ENCODE data around the gene SNRPA. TPM values are rescaled to one million over a fixed set of nuclear protein-coding genes. Genes with fewer than 3 reads are reported as not detected.
A peak's percentile ranks its signal among the peaks of the same experiment; 100 is the strongest.

Gene SNRPA
- total RNA-seq, 1 donor from 2014 or later: 112 TPM

- Histone ChIP-seq H3K9ac (no peak overlapping the region), H2AFZ (replicated peaks) (no peak overlapping the region), H3K36me3 (no peaks in the 10 kb centered on the region), H3K4me3 (no peak overlapping the region), H3K27me3 (no peaks in the 10 kb centered on the region), H4K20me1 (ENCODE audit: low read depth) (no peaks in the 10 kb centered on the region), H3K79me2 (ENCODE audit: low read depth) (peaks cover 23% of the 10 kb centered on the region), H3K27ac (no peak overlapping the region), H3K9me3 (ENCODE audit: low read depth) (no peaks in the 10 kb centered on the region), H3K4me1 (peaks cover 8% of the 10 kb centered on the region), H3F3A (ENCODE audit: low read depth) (peaks cover 2% of the 10 kb centered on the region), H3K4me2 (no peak overlapping the region)
- Mint-ChIP-seq H3K27me3 (ENCODE audit: insufficient read depth, low read depth) (peaks cover 2% of the 10 kb centered on the region), H3K9me3 (no peaks in the 10 kb centered on the region), H3K4me3 (no peak overlapping the region), H3K27ac (no peak overlapping the region), H3K4me1 (peaks cover 25% of the 10 kb centered on the region), H3K36me3 (peaks cover 3% of the 10 kb centered on the region)
- no peak for TF ChIP-seq CTCF (IDR thresholded peaks at IDR 0.05)
- TF ChIP-seq EZH2 (IDR thresholded peaks at IDR 0.05): no peak
- no peak for TF ChIP-seq EZH2phosphoT487 (IDR thresholded peaks at IDR 0.05)
- DNase-seq (ENCODE audit: low spot score): no peak
Observed at GRCh38 chr19:40745402-40745780, 5.6 kb upstream of the SNRPA start.

DNA sequence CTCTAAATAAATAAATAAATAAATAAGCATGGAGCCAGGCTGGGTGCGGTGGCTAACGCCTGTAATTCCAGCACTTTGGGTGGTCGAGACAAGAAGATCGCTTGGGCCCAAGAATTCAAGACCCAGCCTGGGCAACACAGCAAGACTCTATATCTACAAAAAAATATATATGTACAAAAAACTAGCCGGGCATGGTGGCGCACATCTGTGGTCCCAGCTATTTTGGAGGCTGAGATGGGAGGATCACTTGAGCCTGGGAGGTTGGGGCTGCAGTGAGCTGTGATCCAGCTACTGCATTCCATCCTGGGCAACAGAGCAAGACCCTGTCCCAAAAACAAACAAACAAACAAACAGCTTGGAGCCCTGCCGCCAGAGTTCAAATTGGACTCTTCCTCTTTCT lies 3.5 kb upstream of the SNRPA start:
- peaks cover under 1% of the 10 kb centered on the region for H3K36me3 Mint-ChIP-seq
- no peak for DNase-seq (ENCODE audit: low spot score)
- no peak for TF ChIP-seq CTCF (IDR thresholded peaks at IDR 0.05)
- no peak for TF ChIP-seq EZH2phosphoT487 (IDR thresholded peaks at IDR 0.05)
- TF ChIP-seq EZH2 (IDR thresholded peaks at IDR 0.05): no peak
- Histone ChIP-seq H3K4me1 (peaks cover 14% of the 10 kb centered on the region), H3K36me3 (no peaks in the 10 kb centered on the region), H3K79me2 (ENCODE audit: low read depth) (peaks cover 38% of the 10 kb centered on the region), H3K4me3 (no peak overlapping the region), H3K4me2 (no peak overlapping the region), H3K27me3 (no peaks in the 10 kb centered on the region), H2AFZ (replicated peaks) (no peak overlapping the region), H3K27ac (no peak overlapping the region), H4K20me1 (ENCODE audit: low read depth) (peaks cover 4% of the 10 kb centered on the region), H3K9ac (no peak overlapping the region), H3K9me3 (ENCODE audit: low read depth) (no peaks in the 10 kb centered on the region), H3F3A (ENCODE audit: low read depth) (peaks cover 9% of the 10 kb centered on the region)
- H3K9me3 Mint-ChIP-seq: no peaks in the 10 kb centered on the region
- no peak overlapping the region for H3K27ac Mint-ChIP-seq
- H3K4me3 Mint-ChIP-seq: no peak overlapping the region
- H3K4me1 Mint-ChIP-seq: peaks cover 38% of the 10 kb centered on the region
- peaks cover 3% of the 10 kb centered on the region for H3K27me3 Mint-ChIP-seq (ENCODE audit: insufficient read depth, low read depth)

DNA sequence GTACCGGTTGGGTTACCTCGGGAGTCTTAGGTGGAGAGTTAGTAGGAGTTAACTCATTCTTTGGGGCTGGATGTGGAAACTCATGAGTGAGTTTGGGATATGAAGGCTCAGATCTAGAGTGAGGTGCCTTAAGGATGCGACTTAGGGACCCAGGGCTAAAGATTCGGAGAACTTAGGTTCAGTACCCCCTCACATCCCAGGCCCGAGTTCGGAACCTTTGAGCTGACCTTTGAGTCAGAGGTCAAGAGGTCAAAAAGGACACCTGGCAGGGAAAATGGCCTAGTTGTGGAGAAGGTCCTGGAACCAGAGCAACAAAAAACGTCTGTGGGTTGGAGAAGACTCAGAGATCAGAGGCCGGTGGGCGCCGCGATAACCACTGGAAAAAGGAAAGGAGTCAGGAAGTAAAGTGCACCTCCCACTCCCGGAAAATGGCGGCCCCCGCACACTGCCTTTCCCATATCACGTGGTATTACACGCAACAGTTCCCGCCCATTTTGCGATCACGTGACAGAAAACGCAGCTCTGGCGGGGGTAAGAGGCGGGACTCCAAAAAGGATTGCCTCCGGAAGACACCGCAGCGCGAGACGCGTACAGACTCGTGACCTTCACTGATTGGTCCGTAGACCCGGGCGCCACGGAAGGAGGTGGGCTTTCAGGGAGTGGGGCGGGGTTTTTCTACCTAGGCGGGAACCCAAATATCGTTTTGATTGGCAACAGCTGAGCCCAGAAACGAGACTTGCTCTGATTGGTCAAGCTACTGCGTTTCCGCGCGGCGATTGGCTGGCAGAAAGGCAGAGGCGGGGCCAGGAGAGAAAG lies 737 bp upstream of the SNRPA start, which contains the start of gene ACTMAP:
Gene ACTMAP, minus strand, starts transcription at position 420 of the 816 bp plus-strand sequence. CDS start 674 bp downstream, outside the sequence.
- peak within 1 kb of the TSS; percentile 94 for H3K9ac ChIP-seq
- peaks cover 49% of the 10 kb centered on the region for H3K4me1 Mint-ChIP-seq
- peak within 1 kb of the TSS; percentile 78 for H3K4me2 ChIP-seq
- peak within 1 kb of the TSS; percentile 94 for H3K4me3 Mint-ChIP-seq
- no peaks in the 10 kb centered on the region for H3K36me3 ChIP-seq
- peaks cover 26% of the 10 kb centered on the region for H3K4me1 ChIP-seq
- H3K9me3 Mint-ChIP-seq: no peaks in the 10 kb centered on the region
- H3K9me3 ChIP-seq (ENCODE audit: low read depth): no peaks in the 10 kb centered on the region
- no peak for TF ChIP-seq CTCF (IDR thresholded peaks at IDR 0.05)
- no peak for TF ChIP-seq EZH2phosphoT487 (IDR thresholded peaks at IDR 0.05)
- TF ChIP-seq EZH2 (IDR thresholded peaks at IDR 0.05): no peak
- H3K79me2 ChIP-seq (ENCODE audit: low read depth): peaks cover 66% of the 10 kb centered on the region
- H3K27me3 ChIP-seq: no peaks in the 10 kb centered on the region
- DNase-seq (ENCODE audit: low spot score): peak; percentile 100
- peaks cover 5% of the 10 kb centered on the region for H3K27me3 Mint-ChIP-seq (ENCODE audit: insufficient read depth, low read depth)
- H2AFZ ChIP-seq (replicated peaks): peak within 1 kb of the TSS; percentile 72
- peak within 1 kb of the TSS; percentile 94 for H3K27ac Mint-ChIP-seq
- H3K36me3 Mint-ChIP-seq: peaks cover 11% of the 10 kb centered on the region
- H3F3A ChIP-seq (ENCODE audit: low read depth): peaks cover 9% of the 10 kb centered on the region
- peaks cover 28% of the 10 kb centered on the region for H4K20me1 ChIP-seq (ENCODE audit: low read depth)
- peak within 1 kb of the TSS; percentile 94 for H3K27ac ChIP-seq
- peak within 1 kb of the TSS; percentile 59 for H3K4me3 ChIP-seq
